SK-N-SH treated with all-trans-retinoic acid at 6 μM for 48 hours (cell line): ENCODE results near the gene TMEM131L.

ENCODE experiments used
- BACH2 ChIP-seq: fragments of 250-450 bp; sonication (Bioruptor Pico); IDR thresholded peaks from 2 replicates; pipeline ENCODE4 v1.9.0; 2021; ENCODE audit warnings: mild to moderate bottlenecking, borderline replicate concordance
- CREB5 ChIP-seq: fragments of 250-450 bp; sonication (Bioruptor Pico); IDR thresholded peaks from 2 replicates; pipeline ENCODE4 v1.5.1; 2020; ENCODE audit warnings: low read depth, mild to moderate bottlenecking, moderate library complexity
- ESRRG ChIP-seq: fragments of 250-450 bp; sonication (Bioruptor Pico); IDR thresholded peaks from 2 replicates; pipeline ENCODE4 v1.6.1; 2021; ENCODE audit warnings: mild to moderate bottlenecking
- GLIS3 ChIP-seq: fragments of 250-450 bp; sonication (Bioruptor Pico); IDR thresholded peaks from 2 replicates; pipeline ENCODE4 v1.5.0; 2020; ENCODE audit warnings: mild to moderate bottlenecking, moderate library complexity
- OSR1 ChIP-seq: fragments of 250-450 bp; sonication (Bioruptor Pico); IDR thresholded peaks from 2 replicates; pipeline ENCODE4 v1.8.0; 2022; ENCODE audit warnings: moderate library complexity, mild to moderate bottlenecking, inconsistent platforms
- PATZ1 ChIP-seq: fragments of 250-450 bp; sonication (Bioruptor Pico); IDR thresholded peaks from 2 replicates; pipeline ENCODE4 v1.8.0; 2020; ENCODE audit warnings: mild to moderate bottlenecking, moderate library complexity, borderline replicate concordance
- SNAI2 ChIP-seq: fragments of 250-450 bp; sonication (Bioruptor Pico); IDR thresholded peaks from 2 replicates; pipeline ENCODE4 v1.5.0; 2020; ENCODE audit warnings: mild to moderate bottlenecking, moderate library complexity
- TOX ChIP-seq: fragments of 250-450 bp; sonication (Bioruptor Pico); IDR thresholded peaks from 2 replicates; pipeline ENCODE4 v1.8.0; 2021; ENCODE audit warnings: mild to moderate bottlenecking, moderate library complexity, borderline replicate concordance
- TSHZ2 ChIP-seq: fragments of 250-450 bp; sonication (Bioruptor Pico); IDR thresholded peaks from 2 replicates; pipeline ENCODE4 v1.5.0; 2020; ENCODE audit warnings: mild to moderate bottlenecking, moderate library complexity
- ZC3H10 ChIP-seq: fragments of 250-450 bp; sonication (Bioruptor Pico); IDR thresholded peaks from 2 replicates; pipeline ENCODE4 v1.5.1; 2021; ENCODE audit warnings: mild to moderate bottlenecking, moderate library complexity
- ZFP3 ChIP-seq: fragments of 250-450 bp; sonication (Bioruptor Pico); IDR thresholded peaks from 2 replicates; pipeline ENCODE4 v1.5.0; 2020; ENCODE audit warnings: mild to moderate bottlenecking, moderate library complexity
- ZFP30 ChIP-seq: fragments of 450-650 bp; formaldehyde crosslinking; IDR thresholded peaks from 2 replicates; pipeline ENCODE4 v1.5.0; 2022; ENCODE audit warnings: mild to moderate bottlenecking, moderate library complexity

DNA sequence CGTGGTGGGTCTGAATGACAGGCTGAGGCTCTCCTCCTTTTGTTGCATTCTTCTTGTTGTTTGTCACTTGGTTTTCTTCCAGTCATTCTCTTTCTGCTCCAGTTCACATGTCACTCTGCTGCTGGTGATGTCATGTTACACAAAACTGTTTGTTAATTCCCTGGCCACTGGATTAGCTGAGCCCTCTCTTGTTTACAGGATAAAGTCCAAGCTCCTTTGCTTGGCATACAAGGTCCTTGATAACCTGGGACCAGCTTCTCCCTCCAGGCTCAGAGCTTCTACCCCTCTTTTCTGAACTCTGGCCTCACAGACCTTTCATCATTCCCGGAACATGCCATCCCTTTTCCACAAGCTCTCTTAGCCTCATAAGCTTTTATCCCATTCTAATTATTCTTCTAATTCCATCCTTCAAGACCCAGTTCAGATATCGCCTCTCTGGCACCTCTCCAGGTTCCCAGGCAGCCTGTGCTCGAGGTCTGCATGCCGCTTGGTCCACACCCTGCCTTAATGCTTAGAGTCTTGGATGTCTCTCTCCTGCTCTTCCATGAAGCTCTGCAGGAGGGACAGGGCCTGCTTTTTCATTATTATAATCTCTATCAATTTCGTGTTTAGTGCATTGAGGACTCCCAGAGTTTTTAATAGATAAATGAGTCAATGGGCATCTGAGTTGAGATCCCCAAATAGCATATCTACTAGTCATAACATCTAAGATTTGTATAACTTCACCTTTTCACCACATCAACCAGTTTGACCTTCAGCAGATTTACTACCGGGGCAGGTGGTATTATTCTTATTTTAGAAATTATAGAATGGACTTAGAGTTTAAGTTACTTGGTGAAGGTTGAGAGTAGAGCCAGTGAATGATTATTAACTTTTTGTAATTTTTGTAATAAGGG lies 98.7 kb downstream of the TMEM131L start:
- TF ChIP-seq TSHZ2 (CRISPR knock-in tag) (no peak), CREB5 (CRISPR knock-in tag) (no peak), PATZ1 (CRISPR knock-in tag) (no peak), TOX (CRISPR knock-in tag) (no peak), SNAI2 (CRISPR knock-in tag) (no peak), OSR1 (no peak), ZFP30 (CRISPR knock-in tag) (no peak), ZC3H10 (CRISPR knock-in tag) (no peak), ZFP3 (no peak), GLIS3 (CRISPR knock-in tag) (no peak), ESRRG (CRISPR knock-in tag) (no peak), BACH2 (no peak)
